DMS114 treated with DMSO at 0.1 percent for 48 hours (cell line): ENCODE data around the gene DDX41.

ENCODE experiments used
- DNase-seq: peaks from one replicate; lab custom pipeline; 2025; ENCODE audit not compliant: unreplicated experiment; lab: John Stamatoyannopoulos, UW

Gene DDX41

GRCh38 chr5:177470759-177471536 lies 45.8 kb downstream of the DDX41 start:
- no peak for DNase-seq

- no peak for DNase-seq
Measured at GRCh38 chr5:177469750-177470525, 46.8 kb downstream of the DDX41 start.

GRCh38 chr5:177468685-177469628 lies 47.8 kb downstream of the DDX41 start:
- DNase-seq, result no peak

- DNase-seq, result no peak
Measured at GRCh38 chr5:177468329-177468684, 48.5 kb downstream of the DDX41 start.

GRCh38 chr5:177467436-177467835 lies 49.3 kb downstream of the DDX41 start:
- no peak for DNase-seq

GRCh38 chr5:177466861-177467260 lies 49.9 kb downstream of the DDX41 start:
- no peak for DNase-seq

- no peak for DNase-seq
Measured at GRCh38 chr5:177465044-177465443, 51.7 kb downstream of the DDX41 start.

GRCh38 chr5:177462021-177462670 lies 54.6 kb downstream of the DDX41 start:
- no peak for DNase-seq
